Measurements from ENCODE around the gene FNDC3B. TPM values are rescaled to one million over a fixed set of nuclear protein-coding genes. Genes with fewer than 3 reads are reported as not detected.

Gene FNDC3B
- total and polyA plus RNA-seq, 9 of the 15 experiments (the other 6 are each of a cell fraction or from before 2014, with no cell fraction given) = 7.0 to 35.8 (median 16.2) TPM

- H4K20me1 ChIP-seq (replicated peaks; ENCODE audit: control insufficient read depth, insufficient read depth, low read length) = no peaks in the 10 kb centered on the region
- H3K9ac ChIP-seq (ENCODE audit: insufficient read depth in 1 of 2, low read depth in 2 of 2, low read length in 2 of 2) = no peak overlapping the region
- in situ Hi-C loops (cut with MboI) (no loop called here), intact Hi-C loops (cut with micrococcal nuclease) (no loop called here)
- no peaks in the 10 kb centered on the region for H3K9me1 ChIP-seq (ENCODE audit: control insufficient read depth, insufficient read depth, low read length)
- H3K4me1 ChIP-seq (replicated peaks in 1 of 2; ENCODE audit: control insufficient read depth in 2 of 2, insufficient read depth in 2 of 2, low read length in 2 of 2) = no peaks in the 10 kb centered on the region
- no peaks in the 10 kb centered on the region for H3K79me2 ChIP-seq (ENCODE audit: control insufficient read depth, insufficient read depth, low read length)
- ChIA-PET CTCF (ENCODE audit: low intra/inter-chr PET ratio) (no interaction called here), POLR2A (no interaction called here)
- H3K27me3 ChIP-seq (ENCODE audit: control insufficient read depth in 2 of 2, insufficient read depth in 2 of 2, low read length in 2 of 2) = no peaks in the 10 kb centered on the region
- H3K4me3 ChIP-seq = no peak overlapping the region
- FAIRE-seq (no peak), DNase-seq (ENCODE audit: extremely low read depth in 1 of 4, low spot score in 3 of 4) (no peak), ATAC-seq (no peak)
- H3K9me3 ChIP-seq (replicated peaks; ENCODE audit: control insufficient read depth, insufficient read depth, low read depth, low read length) = no peaks in the 10 kb centered on the region
- TF ChIP-seq E2F6 (IDR thresholded peaks at IDR 0.05; ENCODE audit: borderline replicate concordance in 1 of 2, extremely low read depth in 1 of 2, insufficient read depth in 1 of 2, insufficient read length in 1 of 2, low read depth in 1 of 2, low read length in 1 of 2, poor library complexity in 1 of 2, severe bottlenecking in 1 of 2) = no peak
- TF ChIP-seq HCFC1 (IDR thresholded peaks at IDR 0.05; ENCODE audit: low read depth, low read length) = no peak
- TF ChIP-seq ELF2 (CRISPR knock-in tag; IDR thresholded peaks at IDR 0.05) = no peak
- no peak for TF ChIP-seq ZNF766 (CRISPR knock-in tag; conservative IDR thresholded peaks at IDR 0.05)
- no peak for TF ChIP-seq HNRNPH1 (optimal IDR thresholded peaks at IDR 0.05; ENCODE audit: low read depth, low read length)
- H3K36me3 ChIP-seq (ENCODE audit: control insufficient read depth, insufficient read depth, low read length) = peaks cover 45% of the 10 kb centered on the region
- no peak overlapping the region for H2AFZ ChIP-seq (ENCODE audit: low read depth, low read length)
- 93% methylated on average over 2 of the region's 2 CpGs for WGBS (ENCODE audit: insufficient coverage, low coverage, missing lambda C conversion rate)
- BruUV-seq (replicated peaks) = no TSS peak
- no peak overlapping the region for H3K4me2 ChIP-seq (ENCODE audit: insufficient read depth, low read length)
- H3K27ac ChIP-seq (ENCODE audit: extremely low read depth, low read depth, low read length) = no peak overlapping the region
Observed at GRCh38 chr3:172359996-172360395, 320.6 kb downstream of the FNDC3B start.
